Measurements from ENCODE around the gene PPM1B.
"Not testable (repeated sequence)": the region's sequence is repeated elsewhere in the genome, so short reads cannot be mapped to it uniquely, and the experiment has no call there.

GRCh38 chr2:44171442-44171841 is 2.8 kb downstream of the PPM1B start:
- not testable (repeated sequence) for TF ChIP-seq ZNF610 (tag by site-specific recombination; IDR thresholded peaks at IDR 0.05; ENCODE audit: borderline replicate concordance); ZBTB21 (tag by site-specific recombination; IDR thresholded peaks at IDR 0.05); ZNF558 (tag by site-specific recombination; IDR thresholded peaks at IDR 0.05); ZFP41 (tag by site-specific recombination; IDR thresholded peaks at IDR 0.05; ENCODE audit: borderline replicate concordance)
